PC-3 (cell line): ENCODE data around the gene TBPL1. TPM values are rescaled to one million over a fixed set of nuclear protein-coding genes. Genes with fewer than 3 reads are reported as not detected.
A peak's percentile ranks its signal among the peaks of the same experiment; 100 is the strongest.

Experiments used
- ATAC-seq: fragments of 200-7000 bp; cut with Tn5 transposase; 2 replicates; pipeline ENCODE4 v1.9.1; 2020; ENCODE audit warnings: mild to moderate bottlenecking, moderate library complexity
- BruUV-seq: library from RNA; stranded (reverse); fragments of 400-500 nt; replicated peaks from 2 replicates; lab custom pipeline; 2021; lab: Mats Ljungman, UMichigan
- CTCF ChIA-PET: fragments of 300-600 bp; sonication (Branson Sonifier 250); formaldehyde crosslinking; loops from one replicate; lab custom pipeline; 2022; ENCODE audit warnings: antibody characterized with exemption; lab: Charles Lee
- POLR2A ChIA-PET: fragments of 300-600 bp; sonication (Branson Sonifier 250); formaldehyde crosslinking; loops from one replicate; lab custom pipeline; 2022; ENCODE audit warnings: antibody characterized with exemption; ENCODE audit not compliant: unreplicated experiment; lab: Charles Lee
- DNase-seq: peaks from one replicate; pipeline ENCODE4 v3.0.0-alpha.2; 2015
- H2AFZ ChIP-seq: fragments of 300-600 bp; sonication (generic); 2 replicates; pipeline ENCODE4 v1.6.0; 2016; ENCODE audit warnings: antibody characterized with exemption, low read length
- H3F3A ChIP-seq: fragments of 300-600 bp; sonication (generic); one replicate; pipeline ENCODE4 v1.6.0; 2017; ENCODE audit warnings: antibody characterized with exemption, low read length, control low read depth, mild to moderate bottlenecking; ENCODE audit not compliant: unreplicated experiment
- H3K27ac ChIP-seq: fragments of 300-600 bp; sonication (generic); 2 replicates; pipeline ENCODE4 v1.5.1; 2016; ENCODE audit warnings: mild to moderate bottlenecking, low read length
- H3K27me3 ChIP-seq: fragments of 300-600 bp; sonication (generic); 2 replicates; pipeline ENCODE4 v1.6.1; 2016; ENCODE audit warnings: low read length, mixed read lengths
- H3K36me3 ChIP-seq: fragments of 300-600 bp; sonication (generic); 2 replicates; pipeline ENCODE4 v1.6.1; 2016; ENCODE audit warnings: low read depth, mixed run types, low read length, mixed read lengths
- H3K4me1 ChIP-seq: fragments of 300-600 bp; sonication (generic); 2 replicates; pipeline ENCODE4 v1.5.1; 2016; ENCODE audit warnings: low read length; ENCODE audit not compliant: insufficient read depth
- H3K4me2 ChIP-seq: fragments of 300-600 bp; sonication (generic); 2 replicates; pipeline ENCODE4 v1.6.0; 2016; ENCODE audit warnings: low read length
- H3K4me3 ChIP-seq: fragments of 300-600 bp; sonication (generic); 2 replicates; pipeline ENCODE4 v1.5.1; 2016; ENCODE audit warnings: mild to moderate bottlenecking, low read length, mixed read lengths
- H3K79me2 ChIP-seq: fragments of 300-600 bp; sonication (generic); 2 replicates; pipeline ENCODE4 v1.6.1; 2017; ENCODE audit warnings: low read length, mixed read lengths
- H3K9ac ChIP-seq: fragments of 300-600 bp; sonication (generic); 2 replicates; pipeline ENCODE4 v1.6.0; 2016; ENCODE audit warnings: mild to moderate bottlenecking, low read length
- H3K9me2 ChIP-seq: fragments of 300-600 bp; sonication (generic); replicated peaks from 2 replicates; pipeline ENCODE4 v1.6.1; 2016; ENCODE audit warnings: mixed run types, low read length, mixed read lengths
- H3K9me3 ChIP-seq: fragments of 300-600 bp; sonication (generic); 2 replicates; pipeline ENCODE4 v1.6.1; 2016; ENCODE audit warnings: low read length, mixed read lengths
- H4K20me1 ChIP-seq: fragments of 300-600 bp; sonication (generic); 2 replicates; pipeline ENCODE4 v1.6.1; 2016; ENCODE audit warnings: low read length, mixed read lengths
- CTCF ChIP-seq: fragments of 300-600 bp; sonication (generic); conservative IDR thresholded peaks from 2 replicates; pipeline ENCODE4 v1.5.1; 2017; ENCODE audit warnings: antibody characterized with exemption, low read depth, mild to moderate bottlenecking, low read length
- EZH2 ChIP-seq: fragments of 300-600 bp; sonication (generic); IDR thresholded peaks from one replicate; pipeline ENCODE4 v1.6.1; 2017; ENCODE audit warnings: antibody characterized with exemption, mild to moderate bottlenecking, low read length; ENCODE audit not compliant: unreplicated experiment
- EZH2phosphoT487 ChIP-seq: fragments of 300-600 bp; sonication (generic); IDR thresholded peaks from 2 replicates; pipeline ENCODE4 v1.6.1; 2018; ENCODE audit warnings: mild to moderate bottlenecking, antibody characterized with exemption, low read length, borderline replicate concordance
- intact Hi-C: fragments of 100-400 bp; cut with micrococcal nuclease; formaldehyde crosslinking; loops from 2 replicates; pipeline ENCODE4 v1.9.0; 2023
- total RNA-seq: library from RNA; depleted of rRNA; stranded (reverse); fragments of >200 nt; gene quantifications from 2 replicates; pipeline ENCODE4 v1.2.3, GENCODE V29; 2014

The TBPL1 gene
- total RNA-seq, 1 experiment from 2014 or later = 30.8 TPM

GRCh38 chr6:133947302-133947900 is 5.6 kb upstream of the TBPL1 start:
- Histone ChIP-seq H3K4me1 (peaks cover 5% of the 10 kb centered on the region; the same call in 1 of the 2 replicates), H3F3A (no peaks in the 10 kb centered on the region), H3K9me3 (no peaks in the 10 kb centered on the region), H3K4me2 (no peak overlapping the region), H3K36me3 (no peaks in the 10 kb centered on the region), H2AFZ (no peak overlapping the region), H3K4me3 (no peak overlapping the region), H4K20me1 (no peaks in the 10 kb centered on the region), H3K9ac (no peak overlapping the region), H3K79me2 (no peaks in the 10 kb centered on the region), H3K9me2 (no peaks in the 10 kb centered on the region), H3K27me3 (no peaks in the 10 kb centered on the region), H3K27ac (no peak overlapping the region)
- ChIA-PET CTCF (no interaction called here), POLR2A (no interaction called here)
- DNase-seq = no peak
- intact Hi-C loops = no loop called here
- ATAC-seq = no peak
- no peak for TF ChIP-seq EZH2
- TF ChIP-seq CTCF = no peak
- no peak for TF ChIP-seq EZH2phosphoT487
- BruUV-seq = no TSS peak

DNA sequence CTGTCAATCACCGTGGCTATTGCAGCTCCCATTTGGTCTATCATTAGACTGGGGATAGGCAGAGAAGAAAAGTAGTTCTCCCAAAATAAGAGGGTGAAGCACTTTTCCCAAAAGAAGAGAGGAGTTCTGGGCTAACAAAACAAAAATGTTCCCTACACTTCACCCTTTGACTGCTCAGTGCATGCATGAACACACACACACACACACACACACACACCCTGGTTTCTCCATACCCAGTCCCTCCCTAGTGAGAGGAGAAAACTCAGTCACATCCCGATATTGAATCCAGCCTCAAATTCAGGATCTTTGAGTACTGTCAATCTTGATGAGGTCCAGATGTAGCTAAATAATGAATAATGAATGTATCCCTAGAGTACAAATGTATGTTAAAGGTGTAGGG is 4.6 kb upstream of the TBPL1 start:
- TF ChIP-seq EZH2phosphoT487 (no peak), EZH2 (no peak), CTCF (no peak)
- Histone ChIP-seq H3F3A (no peaks in the 10 kb centered on the region), H3K4me2 (no peak overlapping the region), H3K9ac (no peak overlapping the region), H2AFZ (no peak overlapping the region), H3K4me1 (peaks cover 5% of the 10 kb centered on the region; the same call in 1 of the 2 replicates), H3K4me3 (no peak overlapping the region), H3K9me3 (no peaks in the 10 kb centered on the region), H3K79me2 (peaks cover 4% of the 10 kb centered on the region), H3K27ac (no peak overlapping the region), H3K27me3 (no peaks in the 10 kb centered on the region), H4K20me1 (no peaks in the 10 kb centered on the region), H3K36me3 (no peaks in the 10 kb centered on the region), H3K9me2 (no peaks in the 10 kb centered on the region)
- DNase-seq = no peak
- no TSS peak for BruUV-seq
- POLR2A ChIA-PET = no interaction called here
- intact Hi-C loops = no loop called here
- CTCF ChIA-PET = no interaction called here
- ATAC-seq = no peak

GRCh38 chr6:133951227-133951626 is 1.8 kb upstream of the TBPL1 start:
- ChIA-PET POLR2A (no interaction called here), CTCF (interaction anchor here (0.7 kb wide), 1 partner anchor 27 kb away, joined by 3 read pairs; no protein-coding TSS in a partner anchor)
- no peaks in the 10 kb centered on the region for H3F3A ChIP-seq
- no peak overlapping the region for H3K9ac ChIP-seq
- BruUV-seq = no TSS peak
- TF ChIP-seq EZH2phosphoT487 (no peak), EZH2 (no peak), CTCF (no peak)
- H3K27ac ChIP-seq = no peak overlapping the region
- no peaks in the 10 kb centered on the region for H3K9me2 ChIP-seq
- DNase-seq (no peak), ATAC-seq (no peak)
- no peaks in the 10 kb centered on the region for H3K36me3 ChIP-seq
- no peaks in the 10 kb centered on the region; the same call in 1 of the 2 replicates for H4K20me1 ChIP-seq
- peak overlapping the region; percentile 77 for H3K4me3 ChIP-seq
- peaks cover 18% of the 10 kb centered on the region for H3K4me1 ChIP-seq
- peak overlapping the region; percentile 84 for H3K4me2 ChIP-seq
- H2AFZ ChIP-seq = peak overlapping the region; percentile 92
- H3K79me2 ChIP-seq = peaks cover 31% of the 10 kb centered on the region
- intact Hi-C loops = no loop called here
- H3K9me3 ChIP-seq = no peaks in the 10 kb centered on the region
- H3K27me3 ChIP-seq = no peaks in the 10 kb centered on the region
